PC-9 (cell line): Measurements from ENCODE around the gene HTT.

ENCODE experiments used
- CTCF ChIP-seq: fragments of 200-600 bp; sonication (generic); conservative IDR thresholded peaks from 2 replicates; pipeline ENCODE4 v1.6.1; 2017; ENCODE audit warnings: mixed run types, antibody characterized with exemption, mild to moderate bottlenecking, moderate library complexity
- EZH2 ChIP-seq: fragments of 200-600 bp; sonication (generic); IDR thresholded peaks from 2 replicates; pipeline ENCODE4 v1.8.0; 2017; ENCODE audit warnings: antibody characterized with exemption, low read depth

- TF ChIP-seq CTCF (no peak), EZH2 (no peak)
These were observed 173.6 kb downstream of the HTT start for GRCh38 chr4:3248178-3248480.
